Amygdala (tissue), 56 donors: ENCODE results near the gene TRAF2.

ENCODE experiments used
- DNase-seq, 56 donors: peaks; one replicate each; lab custom pipeline; 2025; lab: John Stamatoyannopoulos, UW

The TRAF2 gene

GRCh38 chr9:136927343-136928271 is 41.3 kb downstream of the TRAF2 start:
- DNase-seq, result no peak

GRCh38 chr9:136928591-136928990 is 42.3 kb downstream of the TRAF2 start:
- no peak for DNase-seq

GRCh38 chr9:136930014-136930413 is 43.7 kb downstream of the TRAF2 start:
- no peak for DNase-seq

GRCh38 chr9:136931611-136932130 is 45.4 kb downstream of the TRAF2 start:
- DNase-seq, result no peak

GRCh38 chr9:136934277-136934676 is 48.0 kb downstream of the TRAF2 start:
- no peak for DNase-seq

- no peak for DNase-seq
Observed at GRCh38 chr9:136935651-136936050, 49.3 kb downstream of the TRAF2 start.

GRCh38 chr9:136936645-136937170 is 50.4 kb downstream of the TRAF2 start:
- no peak for DNase-seq

- no peak for DNase-seq
Observed at GRCh38 chr9:136937186-136938001, 51.1 kb downstream of the TRAF2 start.

- no peak for DNase-seq
Observed at GRCh38 chr9:136939431-136939995, 53.2 kb downstream of the TRAF2 start.

- peak in 47 of 56 donors; percentile 24 to 91 (median 73) for DNase-seq
Observed at GRCh38 chr9:136939996-136940525, 53.7 kb downstream of the TRAF2 start.

- DNase-seq, result no peak
Observed at GRCh38 chr9:136940526-136941230, 54.4 kb downstream of the TRAF2 start.

GRCh38 chr9:136941231-136942111 is 55.2 kb downstream of the TRAF2 start:
- DNase-seq, result no peak

- DNase-seq, result no peak
Observed at GRCh38 chr9:136942112-136942880, 56.0 kb downstream of the TRAF2 start.

GRCh38 chr9:136942881-136943230 is 56.5 kb downstream of the TRAF2 start:
- no peak for DNase-seq

GRCh38 chr9:136943291-136944211 is 57.2 kb downstream of the TRAF2 start:
- DNase-seq, result no peak

- peak in 1 of 56 donors; percentile 42 for DNase-seq
Observed at GRCh38 chr9:136944212-136944518, 57.8 kb downstream of the TRAF2 start.
